GM23338 (cell line): ENCODE measurements around the gene HYAL1. TPM values are rescaled to one million over a fixed set of nuclear protein-coding genes. Genes with fewer than 3 reads are reported as not detected.

Experiments used
- ATAC-seq: fragments of 200-7000 bp; cut with Tn5 transposase; 3 replicates; pipeline ENCODE4 v1.9.1; 2020
- DNase-seq: peaks from one replicate; pipeline ENCODE4 v3.0.0-alpha.2; 2015; ENCODE audit warnings: low spot score
- H2AFZ ChIP-seq: fragments of 200-600 bp; sonication (generic); 2 replicates; pipeline ENCODE4 v1.8.0; 2016; ENCODE audit warnings: antibody characterized with exemption, mild to moderate bottlenecking, moderate library complexity
- H3F3A ChIP-seq: fragments of 200-600 bp; sonication (generic); replicated peaks from 2 replicates; pipeline ENCODE4 v1.8.0; 2017; ENCODE audit warnings: antibody characterized with exemption, mixed run types, low read depth
- H3K27ac ChIP-seq: fragments of 200-600 bp; sonication (generic); 2 replicates; pipeline ENCODE4 v1.6.1; 2016; ENCODE audit warnings: low read depth
- H3K27me3 ChIP-seq: fragments of 200-600 bp; sonication (generic); 2 replicates; pipeline ENCODE4 v1.8.0; 2016; ENCODE audit warnings: mild to moderate bottlenecking, mixed run types, moderate library complexity; ENCODE audit not compliant: insufficient read depth
- H3K36me3 ChIP-seq: fragments of 200-600 bp; sonication (generic); 2 replicates; pipeline ENCODE4 v1.8.0; 2016; ENCODE audit warnings: mild to moderate bottlenecking; ENCODE audit not compliant: insufficient read depth
- H3K4me1 ChIP-seq: fragments of 200-600 bp; sonication (generic); 2 replicates; pipeline ENCODE4 v1.8.0; 2016; ENCODE audit warnings: mild to moderate bottlenecking, moderate library complexity; ENCODE audit not compliant: insufficient read depth
- H3K4me2 ChIP-seq: fragments of 200-600 bp; sonication (generic); 2 replicates; pipeline ENCODE4 v1.7.1; 2017; ENCODE audit warnings: mixed run types
- H3K4me3 ChIP-seq: fragments of 200-600 bp; sonication (generic); 2 replicates; pipeline ENCODE4 v1.6.1; 2016; ENCODE audit warnings: mixed run types
- H3K79me2 ChIP-seq: fragments of 200-600 bp; sonication (generic); replicated peaks from 2 replicates; pipeline ENCODE4 v1.8.0; 2017; ENCODE audit warnings: mild to moderate bottlenecking; ENCODE audit not compliant: insufficient read depth
- H3K9me2 ChIP-seq: fragments of 200-600 bp; sonication (generic); 2 replicates; pipeline ENCODE4 v1.8.0; 2017; ENCODE audit not compliant: insufficient read depth
- H4K20me1 ChIP-seq: fragments of 200-600 bp; sonication (generic); replicated peaks from 2 replicates; pipeline ENCODE4 v1.8.0; 2017; ENCODE audit warnings: mild to moderate bottlenecking; ENCODE audit not compliant: insufficient read depth
- H3K27ac Mint-ChIP-seq: 2 replicates; pipeline ENCODE4 v1.8.0; 2020; ENCODE audit warnings: inconsistent platforms, mild to moderate bottlenecking, moderate library complexity, mixed read lengths
- H3K27me3 Mint-ChIP-seq: 3 replicates; pipeline ENCODE4 v1.8.0; 2022; ENCODE audit warnings: low read depth, mild to moderate bottlenecking, moderate library complexity, mixed read lengths, inconsistent platforms; ENCODE audit not compliant: insufficient read depth, poor library complexity
- H3K36me3 Mint-ChIP-seq: 3 replicates; pipeline ENCODE4 v1.8.0; 2021; ENCODE audit warnings: low read depth, mild to moderate bottlenecking, inconsistent platforms, moderate library complexity, mixed read lengths
- H3K4me1 Mint-ChIP-seq: 3 replicates; pipeline ENCODE4 v1.8.0; 2020; ENCODE audit warnings: mild to moderate bottlenecking, inconsistent platforms, mixed read lengths
- H3K4me3 Mint-ChIP-seq: 3 replicates; pipeline ENCODE4 v1.8.0; 2021; ENCODE audit warnings: moderate library complexity, mild to moderate bottlenecking, inconsistent platforms, mixed read lengths
- H3K9me3 Mint-ChIP-seq: 3 replicates; pipeline ENCODE4 v1.8.0; 2020; ENCODE audit warnings: moderate library complexity, mild to moderate bottlenecking, inconsistent platforms, mixed read lengths
- CREB1 ChIP-seq: fragments of 250-450 bp; sonication (Bioruptor Pico); IDR thresholded peaks from 2 replicates; pipeline ENCODE4 v1.5.0; 2020; ENCODE audit warnings: low read depth, mild to moderate bottlenecking, moderate library complexity
- CTCF ChIP-seq, 2 experiments: fragments of 200-600 bp in 1 of 2; sonication (generic) in 1 of 2; conservative IDR thresholded peaks; 2 replicates each; pipeline versions ENCODE4 v1.5.1 to v1.6.1; 2016 to 2017; ENCODE audit warnings: antibody characterized with exemption in 2 of 2, low read depth in 2 of 2, mild to moderate bottlenecking in 2 of 2, moderate library complexity in 1 of 2
- EZH2 ChIP-seq: fragments of 200-600 bp; sonication (generic); IDR thresholded peaks from one replicate; pipeline ENCODE4 v1.8.0; 2017; ENCODE audit warnings: antibody characterized with exemption, mild to moderate bottlenecking, low read depth; ENCODE audit not compliant: unreplicated experiment
- EZH2phosphoT487 ChIP-seq: fragments of 200-600 bp; sonication (generic); IDR thresholded peaks from one replicate; pipeline ENCODE4 v1.8.1; 2018; ENCODE audit warnings: antibody characterized with exemption; ENCODE audit not compliant: unreplicated experiment
- JUNB ChIP-seq: IDR thresholded peaks from one replicate; pipeline ENCODE4 v1.6.1; 2016; ENCODE audit warnings: antibody characterized with exemption; ENCODE audit not compliant: unreplicated experiment
- NANOG ChIP-seq: IDR thresholded peaks from 2 replicates; pipeline ENCODE4 v1.6.1; 2016; ENCODE audit warnings: antibody characterized with exemption, borderline replicate concordance
- POLR2AphosphoS5 ChIP-seq: IDR thresholded peaks from 2 replicates; pipeline ENCODE4 v1.6.1; 2016; ENCODE audit warnings: antibody characterized with exemption, low read depth
- STAT1 ChIP-seq: IDR thresholded peaks from one replicate; pipeline ENCODE4 v1.6.1; 2016; ENCODE audit warnings: antibody characterized with exemption; ENCODE audit not compliant: unreplicated experiment
- ZNF114 ChIP-seq: fragments of 250-450 bp; sonication (Bioruptor Pico); IDR thresholded peaks from 2 replicates; pipeline ENCODE4 v1.5.0; 2020; ENCODE audit warnings: mild to moderate bottlenecking, moderate library complexity
- ZNF331 ChIP-seq: fragments of 250-450 bp; sonication (Bioruptor Pico); IDR thresholded peaks from 2 replicates; pipeline ENCODE4 v1.5.0; 2020; ENCODE audit warnings: low read depth, mild to moderate bottlenecking, moderate library complexity
- ZNF462 ChIP-seq: fragments of 250-450 bp; sonication (Bioruptor Pico); IDR thresholded peaks from 2 replicates; pipeline ENCODE4 v1.5.0; 2020; ENCODE audit warnings: mild to moderate bottlenecking, moderate library complexity
- polyA plus RNA-seq: library from polyadenylated mRNA; unstranded; fragments of >200 nt; fragmentation: Nextera tagmentation; extraction: Ambion mirVana; gene quantifications from 2 replicates; pipeline ENCODE4 v1.2.1, GENCODE V29; 2016
- total RNA-seq: library from RNA; depleted of rRNA; stranded (reverse); fragments of >200 nt; shearing (Covaris generic); gene quantifications from 2 replicates; pipeline ENCODE4 v1.2.3, GENCODE V29; 2014
- TF ChIP-seq, protein P1 (sequence below): IDR thresholded peaks from 2 replicates; pipeline ENCODE4 v1.6.1; 2016; ENCODE audit warnings: antibody characterized with exemption
- TF ChIP-seq, protein P2 (sequence below): IDR thresholded peaks from one replicate; pipeline ENCODE4 v1.6.1; 2018; ENCODE audit warnings: antibody characterized with exemption; ENCODE audit not compliant: unreplicated experiment

Gene HYAL1
- total and polyA plus RNA-seq, 2 experiments from 2014 or later = 2.1 to 5.0 TPM

GRCh38 chr3:50327943-50328691, 24.7 kb upstream of the HYAL1 start, which contains the start of gene TUSC2:
TUSC2 (minus strand) TSS chr3:50328223; CDS start chr3:50328099, 124 bp downstream.
- Histone ChIP-seq H3K27me3 (no peaks in the 10 kb centered on the region), H3K36me3 (peaks cover 8% of the 10 kb centered on the region), H3K4me1 (peaks cover 13% of the 10 kb centered on the region), H3K4me3 (peak within 1 kb of the TSS; percentile 94), H3F3A (peaks cover 24% of the 10 kb centered on the region; the same call in 1 of the 2 replicates), H2AFZ (peak within 1 kb of the TSS; percentile 83; the same call in 1 of the 2 replicates), H4K20me1 (peaks cover 8% of the 10 kb centered on the region; the same call in 1 of the 2 replicates), H3K9me2 (no peaks in the 10 kb centered on the region), H3K79me2 (peaks cover 13% of the 10 kb centered on the region), H3K27ac (peak within 1 kb of the TSS; percentile 69), H3K4me2 (peak within 1 kb of the TSS; percentile 97)
- peak within 1 kb of the TSS; percentile 78 for H3K27ac Mint-ChIP-seq
- no peaks in the 10 kb centered on the region for H3K9me3 Mint-ChIP-seq
- H3K4me3 Mint-ChIP-seq = peak within 1 kb of the TSS; percentile 91
- peak; percentile 88 for ATAC-seq
- peaks cover 40% of the 10 kb centered on the region for H3K36me3 Mint-ChIP-seq
- TF ChIP-seq JUNB (no peak), POLR2AphosphoS5 (peak; percentile 86), ZNF114 (no peak), ZNF462 (CRISPR knock-in tag) (no peak), ZNF331 (CRISPR knock-in tag) (no peak), EZH2phosphoT487 (no peak), CREB1 (CRISPR knock-in tag) (peak; percentile 89), STAT1 (no peak), EZH2 (no peak), CTCF (conservative IDR thresholded peaks at IDR 0.05; ENCODE audit: low read depth in 2 of 2) (no peak), NANOG (no peak)
- TF ChIP-seq, protein P1, sequence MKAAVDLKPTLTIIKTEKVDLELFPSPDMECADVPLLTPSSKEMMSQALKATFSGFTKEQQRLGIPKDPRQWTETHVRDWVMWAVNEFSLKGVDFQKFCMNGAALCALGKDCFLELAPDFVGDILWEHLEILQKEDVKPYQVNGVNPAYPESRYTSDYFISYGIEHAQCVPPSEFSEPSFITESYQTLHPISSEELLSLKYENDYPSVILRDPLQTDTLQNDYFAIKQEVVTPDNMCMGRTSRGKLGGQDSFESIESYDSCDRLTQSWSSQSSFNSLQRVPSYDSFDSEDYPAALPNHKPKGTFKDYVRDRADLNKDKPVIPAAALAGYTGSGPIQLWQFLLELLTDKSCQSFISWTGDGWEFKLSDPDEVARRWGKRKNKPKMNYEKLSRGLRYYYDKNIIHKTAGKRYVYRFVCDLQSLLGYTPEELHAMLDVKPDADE = peak; percentile 10; the same call in 1 of the 2 replicates
- TF ChIP-seq, protein P2, sequence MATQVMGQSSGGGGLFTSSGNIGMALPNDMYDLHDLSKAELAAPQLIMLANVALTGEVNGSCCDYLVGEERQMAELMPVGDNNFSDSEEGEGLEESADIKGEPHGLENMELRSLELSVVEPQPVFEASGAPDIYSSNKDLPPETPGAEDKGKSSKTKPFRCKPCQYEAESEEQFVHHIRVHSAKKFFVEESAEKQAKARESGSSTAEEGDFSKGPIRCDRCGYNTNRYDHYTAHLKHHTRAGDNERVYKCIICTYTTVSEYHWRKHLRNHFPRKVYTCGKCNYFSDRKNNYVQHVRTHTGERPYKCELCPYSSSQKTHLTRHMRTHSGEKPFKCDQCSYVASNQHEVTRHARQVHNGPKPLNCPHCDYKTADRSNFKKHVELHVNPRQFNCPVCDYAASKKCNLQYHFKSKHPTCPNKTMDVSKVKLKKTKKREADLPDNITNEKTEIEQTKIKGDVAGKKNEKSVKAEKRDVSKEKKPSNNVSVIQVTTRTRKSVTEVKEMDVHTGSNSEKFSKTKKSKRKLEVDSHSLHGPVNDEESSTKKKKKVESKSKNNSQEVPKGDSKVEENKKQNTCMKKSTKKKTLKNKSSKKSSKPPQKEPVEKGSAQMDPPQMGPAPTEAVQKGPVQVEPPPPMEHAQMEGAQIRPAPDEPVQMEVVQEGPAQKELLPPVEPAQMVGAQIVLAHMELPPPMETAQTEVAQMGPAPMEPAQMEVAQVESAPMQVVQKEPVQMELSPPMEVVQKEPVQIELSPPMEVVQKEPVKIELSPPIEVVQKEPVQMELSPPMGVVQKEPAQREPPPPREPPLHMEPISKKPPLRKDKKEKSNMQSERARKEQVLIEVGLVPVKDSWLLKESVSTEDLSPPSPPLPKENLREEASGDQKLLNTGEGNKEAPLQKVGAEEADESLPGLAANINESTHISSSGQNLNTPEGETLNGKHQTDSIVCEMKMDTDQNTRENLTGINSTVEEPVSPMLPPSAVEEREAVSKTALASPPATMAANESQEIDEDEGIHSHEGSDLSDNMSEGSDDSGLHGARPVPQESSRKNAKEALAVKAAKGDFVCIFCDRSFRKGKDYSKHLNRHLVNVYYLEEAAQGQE = no peak
- H3K4me1 Mint-ChIP-seq = peaks cover 27% of the 10 kb centered on the region
- DNase-seq = peak; percentile 100
- H3K27me3 Mint-ChIP-seq = peaks cover 13% of the 10 kb centered on the region
